GM18511 (cell line): ENCODE measurements around the gene PDE5A.

ENCODE experiments used
- ATAC-seq: cut with Tn5 transposase; IDR thresholded peaks from one replicate; pipeline ENCODE4 v1.9.1; 2021; ENCODE audit warnings: mild to moderate bottlenecking, moderate library complexity; ENCODE audit not compliant: unreplicated experiment

PDE5A gene

GRCh38 chr4:119525005-119525749 is 103.4 kb downstream of the PDE5A start:
- ATAC-seq: no peak

- no peak for ATAC-seq
These were observed 105.2 kb downstream of the PDE5A start for GRCh38 chr4:119523399-119523798.

- no peak for ATAC-seq
These were observed 107.3 kb downstream of the PDE5A start for GRCh38 chr4:119521268-119521667.

- ATAC-seq: no peak
These were observed 109.6 kb downstream of the PDE5A start for GRCh38 chr4:119518915-119519410.

- no peak for ATAC-seq
These were observed 110.2 kb downstream of the PDE5A start for GRCh38 chr4:119518230-119518892.

GRCh38 chr4:119517361-119518229 is 111.0 kb downstream of the PDE5A start:
- ATAC-seq: no peak

GRCh38 chr4:119512398-119512797 is 116.2 kb downstream of the PDE5A start:
- ATAC-seq: no peak

GRCh38 chr4:119510395-119511149 is 118.0 kb downstream of the PDE5A start:
- no peak for ATAC-seq

- no peak for ATAC-seq
These were observed 120.3 kb downstream of the PDE5A start for GRCh38 chr4:119508281-119508680.

GRCh38 chr4:119506806-119507205 is 121.8 kb downstream of the PDE5A start:
- ATAC-seq: no peak

- no peak for ATAC-seq
These were observed 124.0 kb downstream of the PDE5A start for GRCh38 chr4:119504616-119505015.

GRCh38 chr4:119501740-119502139 is 126.9 kb downstream of the PDE5A start:
- no peak for ATAC-seq

- no peak for ATAC-seq
These were observed 130.1 kb downstream of the PDE5A start for GRCh38 chr4:119498527-119498926.

GRCh38 chr4:119493886-119494285 is 134.7 kb downstream of the PDE5A start:
- no peak for ATAC-seq

GRCh38 chr4:119493419-119493818 is 135.2 kb downstream of the PDE5A start:
- ATAC-seq: no peak

GRCh38 chr4:119490335-119490734 is 138.3 kb downstream of the PDE5A start:
- no peak for ATAC-seq

GRCh38 chr4:119489305-119489704 is 139.3 kb downstream of the PDE5A start:
- ATAC-seq: no peak

- no peak for ATAC-seq
These were observed 148.3 kb downstream of the PDE5A start for GRCh38 chr4:119480331-119480730.

GRCh38 chr4:119479835-119480234 is 148.8 kb downstream of the PDE5A start:
- no peak for ATAC-seq

GRCh38 chr4:119479180-119479808 is 149.3 kb downstream of the PDE5A start:
- no peak for ATAC-seq
